H9 (cell line): Measurements from ENCODE around the gene LYSMD4. TPM values are rescaled to one million over a fixed set of nuclear protein-coding genes. Genes with fewer than 3 reads are reported as not detected.

Experiments used
- DNase-seq: peaks from one replicate; pipeline ENCODE4 v3.0.0-alpha.2; 2017
- H2AFZ ChIP-seq: one replicate; pipeline ENCODE4 v1.6.1; 2013; ENCODE audit warnings: mild to moderate bottlenecking, low read length, control low read depth, moderate library complexity
- H2AK5ac ChIP-seq: 2 replicates; pipeline ENCODE4 v1.6.1; 2013; ENCODE audit warnings: low read length, control low read depth, mixed read lengths; ENCODE audit not compliant: insufficient read length
- H2BK120ac ChIP-seq: one replicate; pipeline ENCODE4 v1.6.1; 2013; ENCODE audit warnings: low read depth, mild to moderate bottlenecking, low read length, control low read depth, inconsistent platforms; ENCODE audit not compliant: poor library complexity, severe bottlenecking
- H2BK12ac ChIP-seq: 2 replicates; pipeline ENCODE4 v1.6.1; 2013; ENCODE audit warnings: low read length, control low read depth, mixed read lengths, low read depth; ENCODE audit not compliant: insufficient read length
- H2BK15ac ChIP-seq: 2 replicates; pipeline ENCODE4 v1.6.1; 2013; ENCODE audit warnings: low read depth, low read length, control low read depth
- H2BK20ac ChIP-seq: one replicate; pipeline ENCODE4 v1.6.1; 2013; ENCODE audit warnings: low read depth, mild to moderate bottlenecking, low read length, control low read depth, inconsistent platforms; ENCODE audit not compliant: poor library complexity, severe bottlenecking
- H2BK5ac ChIP-seq: 2 replicates; pipeline ENCODE4 v1.6.1; 2013; ENCODE audit warnings: low read length, control low read depth, mixed read lengths; ENCODE audit not compliant: insufficient read length
- H3K14ac ChIP-seq: 2 replicates; pipeline ENCODE4 v1.6.1; 2013; ENCODE audit warnings: low read length, control low read depth; ENCODE audit not compliant: insufficient read depth
- H3K18ac ChIP-seq: 2 replicates; pipeline ENCODE4 v1.6.1; 2013; ENCODE audit warnings: low read depth, mild to moderate bottlenecking, mixed read lengths, low read length, control low read depth; ENCODE audit not compliant: insufficient read length
- H3K23ac ChIP-seq: 2 replicates; pipeline ENCODE4 v1.6.1; 2013; ENCODE audit warnings: low read length, control low read depth, mixed read lengths, low read depth; ENCODE audit not compliant: insufficient read length
- H3K23me2 ChIP-seq: 2 replicates; pipeline ENCODE4 v1.6.1; 2013; ENCODE audit warnings: low read depth, mild to moderate bottlenecking, mixed read lengths, low read length, control low read depth; ENCODE audit not compliant: insufficient read length, poor library complexity, severe bottlenecking
- H3K27ac ChIP-seq: 2 replicates; pipeline ENCODE4 v1.5.1; 2013; ENCODE audit warnings: low read length, control low read depth, mixed read lengths, low read depth; ENCODE audit not compliant: insufficient read length
- H3K27me3 ChIP-seq: 2 replicates; pipeline ENCODE4 v1.6.1; 2013; ENCODE audit warnings: low read length, control low read depth, inconsistent platforms; ENCODE audit not compliant: insufficient read depth
- H3K4ac ChIP-seq: 2 replicates; pipeline ENCODE4 v1.6.1; 2013; ENCODE audit warnings: low read depth, mild to moderate bottlenecking, control low read depth, inconsistent platforms, low read length, moderate library complexity
- H3K4me1 ChIP-seq: 2 replicates; pipeline ENCODE4 v1.6.1; 2013; ENCODE audit warnings: low read length, control low read depth, inconsistent platforms; ENCODE audit not compliant: insufficient read depth
- H3K4me2 ChIP-seq: 2 replicates; pipeline ENCODE4 v1.6.1; 2013; ENCODE audit warnings: low read length, control low read depth, mixed read lengths; ENCODE audit not compliant: insufficient read length, insufficient read depth
- H3K56ac ChIP-seq: 2 replicates; pipeline ENCODE4 v1.6.1; 2013; ENCODE audit warnings: low read depth, mild to moderate bottlenecking, mixed read lengths, low read length, control low read depth; ENCODE audit not compliant: insufficient read length
- H3K79me1 ChIP-seq: 2 replicates; pipeline ENCODE4 v1.6.1; 2013; ENCODE audit warnings: low read depth, mild to moderate bottlenecking, moderate library complexity, low read length, control low read depth, inconsistent platforms; ENCODE audit not compliant: insufficient read depth, poor library complexity, severe bottlenecking
- H3K79me2 ChIP-seq: 2 replicates; pipeline ENCODE4 v1.6.1; 2013; ENCODE audit warnings: low read length, control low read depth, inconsistent platforms; ENCODE audit not compliant: insufficient read depth
- H3K9ac ChIP-seq: 2 replicates; pipeline ENCODE4 v1.6.1; 2013; ENCODE audit warnings: low read length, control low read depth, mixed read lengths; ENCODE audit not compliant: insufficient read length; ENCODE audit errors: extremely low read depth
- H3K9me3 ChIP-seq: one replicate; pipeline ENCODE4 v1.6.1; 2013; ENCODE audit warnings: low read depth, low read length, inconsistent platforms; ENCODE audit not compliant: control insufficient read depth
- H3T11ph ChIP-seq: one replicate; pipeline ENCODE4 v1.6.1; 2013; ENCODE audit warnings: mild to moderate bottlenecking, low read length, control low read depth, inconsistent platforms
- H4K20me1 ChIP-seq: one replicate; pipeline ENCODE4 v1.6.1; 2013; ENCODE audit not compliant: control insufficient read depth, insufficient read length, insufficient read depth
- H4K5ac ChIP-seq: 2 replicates; pipeline ENCODE4 v1.6.1; 2013; ENCODE audit warnings: low read depth, mild to moderate bottlenecking, mixed read lengths, low read length, control low read depth; ENCODE audit not compliant: insufficient read length
- H4K8ac ChIP-seq: replicated peaks from 2 replicates; pipeline ENCODE4 v1.6.1; 2013; ENCODE audit warnings: low read length, control low read depth, mixed read lengths, low read depth; ENCODE audit not compliant: insufficient read length
- H4K91ac ChIP-seq: 2 replicates; pipeline ENCODE4 v1.6.1; 2013; ENCODE audit warnings: low read depth, mild to moderate bottlenecking, moderate library complexity, mixed read lengths, low read length, control low read depth; ENCODE audit not compliant: insufficient read length
- H3K27ac Mint-ChIP-seq, 3 experiments: 2 replicates in 2 of 3; 3 replicates in 1 of 3; pipeline ENCODE4 v1.8.0; 2020 to 2021; ENCODE audit warnings: mixed read lengths in 3 of 3, mild to moderate bottlenecking in 1 of 3, moderate library complexity in 1 of 3
- H3K27me3 Mint-ChIP-seq: 2 replicates; pipeline ENCODE4 v1.8.0; 2021; ENCODE audit warnings: low read depth, mild to moderate bottlenecking, moderate library complexity, mixed read lengths
- H3K36me3 Mint-ChIP-seq, 3 experiments: 2 replicates in 2 of 3; 3 replicates in 1 of 3; pipeline ENCODE4 v1.8.0; 2020 to 2021; ENCODE audit warnings: low read depth in 3 of 3, mixed read lengths in 3 of 3; ENCODE audit not compliant: insufficient read depth in 1 of 3
- H3K4me1 Mint-ChIP-seq, 2 experiments: 2 replicates each; pipeline ENCODE4 v1.8.0; 2020; ENCODE audit warnings: mixed read lengths in 2 of 2
- H3K4me3 Mint-ChIP-seq, 2 experiments: 2 replicates in 1 of 2; 3 replicates in 1 of 2; pipeline ENCODE4 v1.8.0; 2020 to 2021; ENCODE audit warnings: mild to moderate bottlenecking in 2 of 2, mixed read lengths in 2 of 2, moderate library complexity in 1 of 2
- H3K9me3 Mint-ChIP-seq, 2 experiments: 2 replicates in 1 of 2; 3 replicates in 1 of 2; pipeline ENCODE4 v1.8.0; 2020; ENCODE audit warnings: mild to moderate bottlenecking in 2 of 2, mixed read lengths in 2 of 2, moderate library complexity in 1 of 2
- WGBS: extraction: QIAGEN DNeasy Blood & Tissue Kit; methylation state at CpG from one replicate; pipeline ENCODE4 v1.1.7; 2013; ENCODE audit warnings: missing lambda C conversion rate, low lambda C conversion rate, mixed read lengths; ENCODE audit not compliant: insufficient read length; ENCODE audit errors: extremely low coverage; 5-methylcytosine and 5-hydroxymethylcytosine counted together
- total RNA-seq: library from RNA; stranded (reverse); gene quantifications from 2 replicates; pipeline ENCODE4 v1.2.1, GENCODE V29; 2021
- TF ChIP-seq, protein P1 (sequence below): fragments of 200-600 bp; sonication (generic); conservative IDR thresholded peaks from 3 replicates; pipeline ENCODE4 v1.8.0; 2021; ENCODE audit warnings: antibody characterized with exemption, mild to moderate bottlenecking

Gene LYSMD4
- total RNA-seq, 1 experiment from 2014 or later = 10.0 TPM

DNA sequence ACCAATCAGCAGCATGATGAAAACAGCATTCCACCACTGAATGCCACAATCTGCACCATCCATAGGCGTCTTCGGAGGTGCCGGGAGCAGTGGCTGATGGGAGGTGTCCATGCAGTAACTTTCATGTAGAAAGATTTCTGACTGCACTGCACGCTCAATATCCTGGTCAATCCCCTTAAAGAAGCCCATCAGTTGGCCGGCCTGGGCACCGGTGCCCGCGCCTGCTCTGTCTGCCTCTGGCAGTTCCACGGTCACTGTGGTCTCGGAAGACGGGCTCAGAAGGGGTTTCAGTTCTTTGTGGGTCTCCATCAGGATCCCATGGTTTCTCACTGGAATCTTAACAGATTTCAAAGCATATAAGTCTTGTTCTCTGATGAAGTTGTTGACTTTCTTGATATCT lies 3.9 kb downstream of the LYSMD4 start:
- H3K36me3 Mint-ChIP-seq = peaks cover 19 to 39% (median 22%) of the 10 kb centered on the region in 3 experiments
- H3T11ph ChIP-seq = no peak overlapping the region

More for the DNA sequence above, 3.9 kb downstream of the LYSMD4 start:
- no peak overlapping the region for H3K4me2 ChIP-seq
- TF ChIP-seq, protein P1, sequence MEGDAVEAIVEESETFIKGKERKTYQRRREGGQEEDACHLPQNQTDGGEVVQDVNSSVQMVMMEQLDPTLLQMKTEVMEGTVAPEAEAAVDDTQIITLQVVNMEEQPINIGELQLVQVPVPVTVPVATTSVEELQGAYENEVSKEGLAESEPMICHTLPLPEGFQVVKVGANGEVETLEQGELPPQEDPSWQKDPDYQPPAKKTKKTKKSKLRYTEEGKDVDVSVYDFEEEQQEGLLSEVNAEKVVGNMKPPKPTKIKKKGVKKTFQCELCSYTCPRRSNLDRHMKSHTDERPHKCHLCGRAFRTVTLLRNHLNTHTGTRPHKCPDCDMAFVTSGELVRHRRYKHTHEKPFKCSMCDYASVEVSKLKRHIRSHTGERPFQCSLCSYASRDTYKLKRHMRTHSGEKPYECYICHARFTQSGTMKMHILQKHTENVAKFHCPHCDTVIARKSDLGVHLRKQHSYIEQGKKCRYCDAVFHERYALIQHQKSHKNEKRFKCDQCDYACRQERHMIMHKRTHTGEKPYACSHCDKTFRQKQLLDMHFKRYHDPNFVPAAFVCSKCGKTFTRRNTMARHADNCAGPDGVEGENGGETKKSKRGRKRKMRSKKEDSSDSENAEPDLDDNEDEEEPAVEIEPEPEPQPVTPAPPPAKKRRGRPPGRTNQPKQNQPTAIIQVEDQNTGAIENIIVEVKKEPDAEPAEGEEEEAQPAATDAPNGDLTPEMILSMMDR = no peak
- Mint-ChIP-seq H3K27ac (no peak overlapping the region), H3K4me3 (no peak overlapping the region), H3K4me1 (peaks cover 28 to 35% of the 10 kb centered on the region in 2 experiments), H3K27me3 (peaks cover 11% of the 10 kb centered on the region), H3K9me3 (peaks cover 8 to 11% of the 10 kb centered on the region in 2 experiments)
- H3K79me1 ChIP-seq = no peaks in the 10 kb centered on the region
- no peak overlapping the region for H2BK20ac ChIP-seq
- WGBS = no CpG with 5 or more reads among the region's 11 CpGs
- H3K4ac ChIP-seq = no peak overlapping the region
- H2BK120ac ChIP-seq = no peak overlapping the region
- no peak overlapping the region for H3K9ac ChIP-seq
- H4K5ac ChIP-seq = no peak overlapping the region
- no peaks in the 10 kb centered on the region for H3K79me2 ChIP-seq
- no peak overlapping the region for H2BK12ac ChIP-seq
- no peak overlapping the region for H4K91ac ChIP-seq
- H2BK15ac ChIP-seq = no peak overlapping the region
- no peak overlapping the region for H2AK5ac ChIP-seq
- H3K23ac ChIP-seq = no peak overlapping the region
- DNase-seq = no peak
- no peak overlapping the region for H3K56ac ChIP-seq
- no peak overlapping the region for H4K8ac ChIP-seq
- H3K27me3 ChIP-seq = no peaks in the 10 kb centered on the region
- H4K20me1 ChIP-seq = no peaks in the 10 kb centered on the region
- H3K4me1 ChIP-seq = no peaks in the 10 kb centered on the region
- peaks cover 7% of the 10 kb centered on the region for H3K9me3 ChIP-seq
- no peak overlapping the region for H3K27ac ChIP-seq
- H2AFZ ChIP-seq = no peak overlapping the region
- peaks cover 16% of the 10 kb centered on the region for H3K23me2 ChIP-seq
- H3K18ac ChIP-seq = no peak overlapping the region
- H2BK5ac ChIP-seq = no peak overlapping the region
- no peak overlapping the region for H3K14ac ChIP-seq
